HEK293 (cell line): ENCODE measurements around the gene RXYLT1.

Experiments
- SP7 ChIP-seq: fragments of 450-650 bp; formaldehyde crosslinking; IDR thresholded peaks from 2 replicates; pipeline ENCODE4 v1.5.1; 2016; ENCODE audit warnings: missing biosample characterization, missing genetic modification characterization
- ZNF311 ChIP-seq: fragments of 450-650 bp; formaldehyde crosslinking; IDR thresholded peaks from 2 replicates; pipeline ENCODE4 v1.5.1; 2017; ENCODE audit warnings: missing biosample characterization, missing genetic modification characterization, borderline replicate concordance
- ZNF777 ChIP-seq: fragments of 450-650 bp; formaldehyde crosslinking; IDR thresholded peaks from 2 replicates; pipeline ENCODE4 v1.5.1; 2017; ENCODE audit warnings: missing biosample characterization, missing genetic modification characterization, borderline replicate concordance
- ZNF785 ChIP-seq: fragments of 450-650 bp; formaldehyde crosslinking; IDR thresholded peaks from 2 replicates; pipeline ENCODE4 v1.5.1; 2016; ENCODE audit warnings: missing biosample characterization, missing genetic modification characterization

GRCh38 chr12:63808631-63809030, 28.9 kb downstream of the RXYLT1 start:
- no peak for TF ChIP-seq ZNF785 (tag by site-specific recombination)
- no peak for TF ChIP-seq ZNF311
- TF ChIP-seq SP7 (tag by site-specific recombination), result no peak
- no peak for TF ChIP-seq ZNF777 (tag by site-specific recombination)
